Measurements from ENCODE around the gene PRKCB.

GRCh38 chr16:23979982-23980381 lies 144.2 kb downstream of the PRKCB start:
- TF ChIP-seq CTCF (IDR thresholded peaks at IDR 0.05): no peak
- TF ChIP-seq POLR2A (IDR thresholded peaks at IDR 0.05): no peak
